Cerebellar nuclear complex (tissue), 1 donor: ENCODE data around the gene TGM4.
"Not testable (repeated sequence)": the region's sequence is repeated elsewhere in the genome, so short reads cannot be mapped to it uniquely, and the experiment has no call there.

Experiments
- DNase-seq, 2 experiments: peaks; one replicate each; lab custom pipeline; 2025; lab: John Stamatoyannopoulos, UW

TGM4 gene

DNA sequence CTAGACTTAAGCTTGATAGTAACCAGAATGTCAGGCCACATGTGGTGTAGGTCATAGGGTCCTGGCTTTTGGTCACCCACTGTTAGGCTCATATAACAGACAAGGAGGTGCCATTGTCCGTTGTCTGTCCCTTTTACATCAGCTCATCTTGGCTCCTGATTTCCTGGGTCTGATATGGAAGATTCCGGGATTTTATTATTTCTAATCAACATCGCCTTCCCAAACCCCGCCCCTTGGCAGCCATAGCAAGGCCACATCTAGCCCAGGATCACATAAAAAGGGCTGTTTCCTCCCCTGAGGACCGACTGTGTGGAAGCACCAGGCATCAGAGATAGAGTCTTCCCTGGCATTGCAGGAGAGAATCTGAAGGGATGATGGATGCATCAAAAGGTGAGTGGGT is at the start of gene TGM4:
Gene TGM4 (plus strand): TSS at position 301 of the 400 bp plus-strand sequence. CDS start 71 bp downstream, at position 372.
- no peak for DNase-seq

- no peak for DNase-seq
These were observed 49.0 kb upstream of the TGM4 start for GRCh38 chr3:44825264-44825925.

DNA sequence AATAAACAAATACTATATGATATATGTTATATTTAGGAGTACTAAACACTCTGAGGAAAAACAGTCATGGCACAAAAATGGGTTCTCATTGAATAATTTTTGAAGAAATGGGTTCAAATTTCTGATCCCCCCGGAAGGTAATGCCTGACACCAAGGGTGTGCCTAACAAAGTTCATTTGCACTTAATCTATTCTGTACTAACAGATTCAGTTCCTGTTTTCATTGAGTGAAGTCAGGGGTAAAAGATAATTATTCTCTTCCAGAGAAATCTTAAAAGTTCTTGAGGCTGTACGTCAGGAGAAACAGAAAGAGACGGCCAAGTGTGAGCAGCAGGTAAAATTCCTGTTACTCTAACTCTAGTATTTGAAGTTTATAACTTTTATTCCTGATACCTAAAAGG is 47.2 kb upstream of the TGM4 start:
- no peak for DNase-seq

DNA sequence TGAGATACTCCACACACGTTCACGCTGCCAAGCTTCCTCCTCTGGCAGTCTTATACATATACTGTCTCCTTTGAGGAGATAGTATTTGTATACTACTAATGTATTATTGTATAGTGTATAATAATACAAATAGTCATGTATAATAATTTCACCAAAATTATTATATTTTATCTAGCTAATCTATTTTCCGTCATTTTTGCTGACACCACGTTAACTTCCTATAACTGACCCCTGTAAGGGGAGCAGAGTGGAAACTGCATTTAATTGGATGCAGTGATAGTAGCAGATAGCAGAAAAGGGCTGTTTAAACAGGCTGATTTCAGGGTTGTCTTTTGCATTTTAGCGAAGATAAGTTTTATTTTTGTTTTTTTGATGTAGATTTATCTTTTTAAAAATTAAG is 43.2 kb upstream of the TGM4 start:
- DNase-seq = no peak

- no peak for DNase-seq
These were observed 42.4 kb upstream of the TGM4 start for GRCh38 chr3:44832032-44832431.

DNA sequence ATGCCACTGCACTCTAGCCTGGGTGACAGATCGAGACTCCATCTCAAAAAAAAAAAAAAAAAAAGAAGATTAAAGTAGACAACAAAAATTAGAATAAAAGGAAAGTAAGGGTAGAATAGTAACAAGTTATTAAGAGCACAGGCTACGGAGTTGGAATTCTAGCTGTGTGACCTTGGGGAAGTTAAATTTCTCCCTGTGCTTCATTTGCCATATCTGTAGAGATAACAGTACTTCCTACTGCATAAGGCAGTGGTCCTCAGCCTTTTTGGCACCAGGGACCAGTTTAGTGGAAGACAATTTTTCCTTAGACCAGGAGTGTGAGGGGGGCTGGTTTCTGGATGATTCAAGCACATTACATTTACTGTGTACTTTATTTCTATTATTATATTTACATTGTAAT is 41.4 kb upstream of the TGM4 start:
- no peak for DNase-seq

GRCh38 chr3:44833394-44833793 is 41.0 kb upstream of the TGM4 start:
- DNase-seq = no peak

GRCh38 chr3:44835684-44836083 is 38.7 kb upstream of the TGM4 start:
- DNase-seq = no peak

DNA sequence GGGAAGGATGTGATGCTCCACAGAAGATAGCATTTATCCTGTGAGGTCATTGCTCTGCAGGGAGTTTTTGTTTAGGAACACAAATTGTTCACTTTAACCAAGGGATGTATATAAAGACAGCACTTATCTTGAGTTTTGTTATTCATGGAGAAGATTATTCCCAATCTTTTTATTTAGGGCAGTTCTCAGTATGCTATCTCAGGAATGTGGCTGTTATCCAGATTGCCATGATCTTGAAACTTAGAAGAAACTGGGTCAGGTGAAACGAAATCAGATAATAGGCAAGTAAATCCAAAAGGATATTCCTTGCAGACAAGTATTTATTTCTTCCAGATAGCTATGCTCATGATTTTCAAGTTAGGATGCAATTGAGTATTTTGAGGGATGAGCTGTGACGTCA is 32.0 kb upstream of the TGM4 start:
- no peak for DNase-seq

DNA sequence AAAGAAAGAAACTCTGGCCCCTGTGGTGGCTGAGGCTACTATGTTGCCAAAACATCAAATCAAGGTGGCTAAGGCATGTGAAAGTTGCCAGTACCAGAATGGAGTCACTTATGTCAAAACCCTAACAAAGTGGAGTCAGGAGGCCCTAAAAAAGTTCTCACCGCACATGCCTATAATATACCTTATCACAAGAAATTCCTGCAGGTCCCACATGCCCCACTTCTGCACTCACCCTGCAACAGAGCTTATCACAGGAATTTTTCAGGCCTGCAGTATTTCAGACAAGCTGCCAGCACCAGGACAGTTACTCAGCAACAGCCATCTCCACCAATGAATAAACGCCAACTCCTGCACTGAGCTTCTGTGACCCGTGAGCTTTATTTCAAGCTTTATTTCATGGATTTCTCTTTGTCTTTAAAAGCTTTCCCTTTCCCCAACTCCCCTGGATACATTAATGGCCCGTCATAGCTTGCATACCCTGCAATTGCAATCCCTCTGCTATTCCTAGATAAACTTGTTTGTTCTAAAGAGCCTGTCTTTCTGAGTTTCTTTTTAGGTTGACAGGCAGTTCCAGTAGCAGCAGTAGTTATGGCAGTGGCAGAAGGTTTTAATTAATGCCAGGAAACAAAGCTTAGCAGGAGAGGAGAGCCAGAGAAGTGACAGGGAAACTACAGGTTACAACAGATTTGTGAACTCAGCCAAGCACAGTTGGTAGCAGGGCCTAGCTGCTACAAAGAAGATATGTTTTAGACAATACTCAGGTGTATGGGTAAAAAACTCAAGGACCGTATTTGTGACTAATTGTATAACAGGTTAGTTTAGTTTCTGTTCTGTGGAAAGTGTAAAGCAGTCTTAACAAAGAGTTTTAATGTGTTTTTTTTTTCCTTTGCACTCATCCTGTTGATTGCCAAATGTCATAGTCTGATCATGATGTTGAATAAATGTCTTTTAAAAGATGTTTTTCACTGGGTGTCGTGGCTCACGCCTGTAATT is 28.6 kb upstream of the TGM4 start:
- DNase-seq = peak in 1 of 2 experiments; percentile 7

DNA sequence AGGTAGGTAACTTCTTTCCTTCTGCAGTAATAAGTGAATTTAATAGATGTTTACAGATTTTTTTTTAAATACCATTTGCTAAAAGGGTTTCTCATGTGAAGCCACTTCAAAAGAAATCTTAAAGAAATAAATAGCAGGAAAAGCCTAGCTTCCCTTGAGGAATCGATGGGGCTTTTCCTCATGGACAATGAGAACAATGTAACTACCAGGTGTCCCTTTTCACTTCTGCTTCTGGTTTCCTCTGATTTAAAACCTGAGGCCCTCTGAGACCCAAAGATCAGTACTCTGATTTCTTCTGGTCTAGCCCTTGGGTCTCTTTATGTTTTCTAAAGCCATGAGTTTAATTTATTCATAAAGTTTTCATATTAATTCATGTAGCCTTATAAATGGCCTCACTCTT is 25.8 kb upstream of the TGM4 start:
- no peak for DNase-seq

- not testable (repeated sequence) for DNase-seq
These were observed 17.7 kb upstream of the TGM4 start for GRCh38 chr3:44856663-44857062.

DNA sequence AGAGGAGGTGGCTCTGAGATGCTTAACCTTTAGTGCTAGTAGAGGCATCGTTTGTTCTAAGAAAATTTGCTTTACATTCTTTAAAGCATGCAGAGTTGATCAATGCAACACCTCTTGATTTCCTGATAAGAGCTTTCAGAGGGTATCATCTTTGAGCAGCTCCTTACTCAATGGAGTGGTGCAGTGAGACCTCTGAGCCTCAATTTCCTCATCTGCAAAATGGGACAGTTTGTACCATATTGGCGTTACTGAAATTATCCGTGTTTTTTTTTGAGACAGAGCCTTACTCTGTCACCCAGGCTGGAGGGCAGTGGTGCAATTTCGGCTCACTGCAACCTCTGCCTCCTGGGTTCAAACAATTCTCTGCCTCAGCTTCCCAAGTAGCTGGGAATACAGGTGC is 14.3 kb upstream of the TGM4 start:
- no peak for DNase-seq

- peak; percentile 5 to 39 for DNase-seq
These were observed 12.8 kb upstream of the TGM4 start, which contains the start of gene TMEM42 for GRCh38 chr3:44861412-44862225. Gene TMEM42, plus strand, starts transcription at chr3:44861912. Its CDS starts 13 bp downstream, at chr3:44861925.

GRCh38 chr3:44862226-44862637 is 12.2 kb upstream of the TGM4 start:
- no peak for DNase-seq

- DNase-seq = no peak
These were observed 9.0 kb upstream of the TGM4 start for GRCh38 chr3:44865272-44866035.

DNA sequence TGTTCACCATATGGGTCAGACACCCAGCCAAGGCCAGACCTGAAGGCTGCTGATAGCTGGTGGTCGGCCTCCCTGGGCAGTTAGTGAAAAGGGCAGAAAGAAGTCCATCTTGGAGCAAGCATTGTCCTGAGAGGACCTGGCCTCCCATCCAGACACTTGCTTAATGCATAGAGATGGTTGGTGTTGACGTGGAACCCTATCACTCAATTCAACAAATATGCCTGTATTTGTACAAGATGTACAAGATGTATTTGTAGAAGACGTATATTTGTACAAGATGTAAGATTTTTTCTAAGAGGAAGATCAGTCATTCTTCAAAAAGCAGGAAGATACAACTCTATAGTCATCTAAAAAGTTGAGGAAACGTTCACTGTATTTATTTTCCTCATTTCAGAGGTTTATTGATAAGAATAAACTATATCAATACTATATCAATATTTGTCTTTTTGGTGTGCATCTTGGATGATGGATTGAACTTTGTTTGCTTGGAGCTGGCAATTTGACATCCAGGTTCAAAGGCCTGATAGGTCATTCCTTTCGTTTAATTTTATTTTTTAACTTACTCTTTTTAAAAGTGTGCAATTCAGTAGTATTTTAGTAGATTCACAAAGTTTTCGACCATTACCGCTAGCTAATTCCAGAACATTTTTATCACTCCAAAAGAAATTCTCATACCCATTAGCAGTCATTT is 6.8 kb upstream of the TGM4 start:
- DNase-seq = no peak

GRCh38 chr3:44870375-44871061 is 3.9 kb upstream of the TGM4 start:
- no peak for DNase-seq

DNA sequence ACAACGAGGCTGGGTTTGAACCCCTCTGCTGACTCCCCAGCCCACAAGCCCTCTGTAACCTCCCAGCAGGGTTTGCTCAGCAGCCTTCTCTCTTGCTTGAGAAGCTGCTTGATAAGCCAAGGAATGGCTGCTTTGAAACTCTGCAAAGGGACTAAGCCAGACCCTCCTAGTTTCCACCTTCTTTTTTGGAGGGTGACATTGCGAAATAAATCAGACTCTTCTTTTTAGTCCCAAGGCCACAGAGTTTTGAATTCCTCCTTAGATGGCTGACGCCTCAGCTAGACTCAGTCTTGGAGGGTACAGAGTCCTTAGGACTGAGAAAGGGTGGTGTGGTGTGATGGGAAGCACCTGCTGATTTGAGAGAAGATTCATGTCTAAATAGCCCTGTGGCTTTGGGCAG is 1.2 kb downstream of the TGM4 start:
- no peak for DNase-seq

DNA sequence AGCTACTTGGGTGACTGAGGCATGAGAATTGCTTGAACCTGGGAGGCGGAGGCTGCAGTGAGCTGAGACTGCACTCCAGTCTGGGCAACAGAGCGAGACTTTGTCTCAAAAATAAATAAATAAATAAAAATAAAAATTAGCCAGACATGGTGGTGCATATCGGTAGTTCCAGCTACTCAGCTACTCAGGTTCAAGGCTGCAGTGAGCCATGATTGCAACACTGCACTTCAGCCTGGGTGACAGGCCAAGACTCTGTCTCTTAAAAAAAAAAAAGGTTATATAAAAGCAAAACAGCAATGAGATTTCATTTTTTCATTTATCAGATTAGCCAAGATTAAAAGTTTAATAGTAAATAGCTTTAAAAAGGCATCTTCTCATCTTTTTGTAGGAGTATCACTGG is 2.9 kb downstream of the TGM4 start:
- DNase-seq = no peak
